Measurements from ENCODE around the gene WNK4. TPM values are rescaled to one million over a fixed set of nuclear protein-coding genes. Genes with fewer than 3 reads are reported as not detected.
A peak's percentile ranks its signal among the peaks of the same experiment; 100 is the strongest.

WNK4 gene
- total and polyA plus RNA-seq, 9 of the 15 experiments (the other 6 are each of a cell fraction or from before 2014, with no cell fraction given), result 0.32 to 25.8 (median 4.5) TPM

DNA sequence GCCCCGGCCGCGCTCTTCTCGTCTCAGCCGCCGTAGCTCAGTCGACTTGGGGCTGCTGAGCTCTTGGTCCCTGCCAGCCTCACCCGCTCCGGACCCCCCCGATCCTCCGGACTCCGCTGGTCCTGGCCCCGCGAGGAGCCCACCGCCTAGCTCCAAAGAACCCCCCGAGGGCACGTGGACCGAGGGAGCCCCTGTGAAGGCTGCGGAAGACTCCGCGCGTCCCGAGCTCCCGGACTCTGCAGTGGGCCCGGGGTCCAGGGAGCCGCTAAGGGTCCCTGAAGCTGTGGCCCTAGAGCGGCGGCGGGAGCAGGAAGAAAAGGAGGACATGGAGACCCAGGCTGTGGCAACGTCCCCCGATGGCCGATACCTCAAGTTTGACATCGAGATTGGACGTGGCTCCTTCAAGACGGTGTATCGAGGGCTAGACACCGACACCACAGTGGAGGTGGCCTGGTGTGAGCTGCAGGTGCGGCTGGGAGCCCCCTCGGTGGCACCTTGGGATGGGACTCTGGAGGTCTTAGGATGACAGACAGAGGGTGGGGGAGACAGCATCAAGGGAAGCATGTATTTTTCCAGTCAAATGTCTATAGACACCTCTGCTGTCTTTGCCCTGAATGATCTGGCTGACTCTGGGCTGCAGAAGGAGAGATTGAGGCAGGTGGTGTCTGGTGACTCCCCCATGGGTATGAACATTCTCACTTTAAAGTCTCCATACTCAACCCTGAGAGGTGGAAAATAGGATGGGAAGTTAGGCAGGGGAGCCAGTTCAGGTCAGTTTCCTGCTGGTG, 635 bp downstream of the WNK4 start (continued):
- 0 out of 2 replicates have a peak, but pooled peaks have one; percentile 23 for TF ChIP-seq PTBP1 (IDR thresholded peaks at IDR 0.05; ENCODE audit: low read depth, low read length)
- TF ChIP-seq, protein P1, sequence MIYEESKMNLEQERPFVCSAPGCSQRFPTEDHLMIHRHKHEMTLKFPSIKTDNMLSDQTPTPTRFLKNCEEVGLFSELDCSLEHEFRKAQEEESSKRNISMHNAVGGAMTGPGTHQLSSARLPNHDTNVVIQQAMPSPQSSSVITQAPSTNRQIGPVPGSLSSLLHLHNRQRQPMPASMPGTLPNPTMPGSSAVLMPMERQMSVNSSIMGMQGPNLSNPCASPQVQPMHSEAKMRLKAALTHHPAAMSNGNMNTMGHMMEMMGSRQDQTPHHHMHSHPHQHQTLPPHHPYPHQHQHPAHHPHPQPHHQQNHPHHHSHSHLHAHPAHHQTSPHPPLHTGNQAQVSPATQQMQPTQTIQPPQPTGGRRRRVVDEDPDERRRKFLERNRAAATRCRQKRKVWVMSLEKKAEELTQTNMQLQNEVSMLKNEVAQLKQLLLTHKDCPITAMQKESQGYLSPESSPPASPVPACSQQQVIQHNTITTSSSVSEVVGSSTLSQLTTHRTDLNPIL (CRISPR knock-in tag; IDR thresholded peaks at IDR 0.05), result no peak
- no peak for TF ChIP-seq PCBP2 (IDR thresholded peaks at IDR 0.05; ENCODE audit: low read depth, low read length, poor library complexity, severe bottlenecking)
- TF ChIP-seq, protein P2, sequence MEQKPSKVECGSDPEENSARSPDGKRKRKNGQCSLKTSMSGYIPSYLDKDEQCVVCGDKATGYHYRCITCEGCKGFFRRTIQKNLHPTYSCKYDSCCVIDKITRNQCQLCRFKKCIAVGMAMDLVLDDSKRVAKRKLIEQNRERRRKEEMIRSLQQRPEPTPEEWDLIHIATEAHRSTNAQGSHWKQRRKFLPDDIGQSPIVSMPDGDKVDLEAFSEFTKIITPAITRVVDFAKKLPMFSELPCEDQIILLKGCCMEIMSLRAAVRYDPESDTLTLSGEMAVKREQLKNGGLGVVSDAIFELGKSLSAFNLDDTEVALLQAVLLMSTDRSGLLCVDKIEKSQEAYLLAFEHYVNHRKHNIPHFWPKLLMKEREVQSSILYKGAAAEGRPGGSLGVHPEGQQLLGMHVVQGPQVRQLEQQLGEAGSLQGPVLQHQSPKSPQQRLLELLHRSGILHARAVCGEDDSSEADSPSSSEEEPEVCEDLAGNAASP (IDR thresholded peaks at IDR 0.05), result no peak
- TF ChIP-seq NBN (IDR thresholded peaks at IDR 0.05; ENCODE audit: low read depth), result no peak
- no peak for TF ChIP-seq PURB (CRISPR knock-in tag; IDR thresholded peaks at IDR 0.05; ENCODE audit: low read depth)
- no peak for TF ChIP-seq MCM3 (IDR thresholded peaks at IDR 0.05)
- TF ChIP-seq, protein P3, sequence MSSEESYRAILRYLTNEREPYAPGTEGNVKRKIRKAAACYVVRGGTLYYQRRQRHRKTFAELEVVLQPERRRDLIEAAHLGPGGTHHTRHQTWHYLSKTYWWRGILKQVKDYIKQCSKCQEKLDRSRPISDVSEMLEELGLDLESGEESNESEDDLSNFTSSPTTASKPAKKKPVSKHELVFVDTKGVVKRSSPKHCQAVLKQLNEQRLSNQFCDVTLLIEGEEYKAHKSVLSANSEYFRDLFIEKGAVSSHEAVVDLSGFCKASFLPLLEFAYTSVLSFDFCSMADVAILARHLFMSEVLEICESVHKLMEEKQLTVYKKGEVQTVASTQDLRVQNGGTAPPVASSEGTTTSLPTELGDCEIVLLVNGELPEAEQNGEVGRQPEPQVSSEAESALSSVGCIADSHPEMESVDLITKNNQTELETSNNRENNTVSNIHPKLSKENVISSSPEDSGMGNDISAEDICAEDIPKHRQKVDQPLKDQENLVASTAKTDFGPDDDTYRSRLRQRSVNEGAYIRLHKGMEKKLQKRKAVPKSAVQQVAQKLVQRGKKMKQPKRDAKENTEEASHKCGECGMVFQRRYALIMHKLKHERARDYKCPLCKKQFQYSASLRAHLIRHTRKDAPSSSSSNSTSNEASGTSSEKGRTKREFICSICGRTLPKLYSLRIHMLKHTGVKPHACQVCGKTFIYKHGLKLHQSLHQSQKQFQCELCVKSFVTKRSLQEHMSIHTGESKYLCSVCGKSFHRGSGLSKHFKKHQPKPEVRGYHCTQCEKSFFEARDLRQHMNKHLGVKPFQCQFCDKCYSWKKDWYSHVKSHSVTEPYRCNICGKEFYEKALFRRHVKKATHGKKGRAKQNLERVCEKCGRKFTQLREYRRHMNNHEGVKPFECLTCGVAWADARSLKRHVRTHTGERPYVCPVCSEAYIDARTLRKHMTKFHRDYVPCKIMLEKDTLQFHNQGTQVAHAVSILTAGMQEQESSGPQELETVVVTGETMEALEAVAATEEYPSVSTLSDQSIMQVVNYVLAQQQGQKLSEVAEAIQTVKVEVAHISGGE (CRISPR knock-in tag; IDR thresholded peaks at IDR 0.05), result no peak
- no peak for TF ChIP-seq HNRNPK (IDR thresholded peaks at IDR 0.05; ENCODE audit: low read depth, low read length, poor library complexity, severe bottlenecking)
- 0 out of 2 replicates have a peak, but pooled peaks have one; percentile 16 for TF ChIP-seq ZNF263 (CRISPR knock-in tag; IDR thresholded peaks at IDR 0.05; ENCODE audit: borderline replicate concordance)
- TF ChIP-seq, protein P4, sequence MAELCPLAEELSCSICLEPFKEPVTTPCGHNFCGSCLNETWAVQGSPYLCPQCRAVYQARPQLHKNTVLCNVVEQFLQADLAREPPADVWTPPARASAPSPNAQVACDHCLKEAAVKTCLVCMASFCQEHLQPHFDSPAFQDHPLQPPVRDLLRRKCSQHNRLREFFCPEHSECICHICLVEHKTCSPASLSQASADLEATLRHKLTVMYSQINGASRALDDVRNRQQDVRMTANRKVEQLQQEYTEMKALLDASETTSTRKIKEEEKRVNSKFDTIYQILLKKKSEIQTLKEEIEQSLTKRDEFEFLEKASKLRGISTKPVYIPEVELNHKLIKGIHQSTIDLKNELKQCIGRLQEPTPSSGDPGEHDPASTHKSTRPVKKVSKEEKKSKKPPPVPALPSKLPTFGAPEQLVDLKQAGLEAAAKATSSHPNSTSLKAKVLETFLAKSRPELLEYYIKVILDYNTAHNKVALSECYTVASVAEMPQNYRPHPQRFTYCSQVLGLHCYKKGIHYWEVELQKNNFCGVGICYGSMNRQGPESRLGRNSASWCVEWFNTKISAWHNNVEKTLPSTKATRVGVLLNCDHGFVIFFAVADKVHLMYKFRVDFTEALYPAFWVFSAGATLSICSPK (IDR thresholded peaks at IDR 0.05; ENCODE audit: borderline replicate concordance), result no peak
- TF ChIP-seq U2AF2 (optimal IDR thresholded peaks at IDR 0.05; ENCODE audit: low read depth, low read length), result no peak
- TF ChIP-seq ZNF24 (IDR thresholded peaks at IDR 0.05), result no peak
- peak; percentile 77 for TF ChIP-seq POLR2G (IDR thresholded peaks at IDR 0.05; ENCODE audit: low read depth, low read length)
- TF ChIP-seq BCOR (IDR thresholded peaks at IDR 0.05), result no peak
- TF ChIP-seq RBM22 (IDR thresholded peaks at IDR 0.05; ENCODE audit: low read depth, low read length, poor library complexity, severe bottlenecking), result peak; percentile 36
- no peak for TF ChIP-seq BCL6 (CRISPR knock-in tag; IDR thresholded peaks at IDR 0.05)
- TF ChIP-seq RBFOX2 (IDR thresholded peaks at IDR 0.05; ENCODE audit: low read depth, low read length), result peak; percentile 71
- no peak for TF ChIP-seq CREBBP (IDR thresholded peaks at IDR 0.05; ENCODE audit: low read depth, low read length)
- TF ChIP-seq RHOXF2B (CRISPR knock-in tag; conservative IDR thresholded peaks at IDR 0.05), result no peak

All from K562 (cell line).